RKO (cell line): Measurements from ENCODE around the gene CPE.

Experiments
- DNase-seq: peaks from one replicate; pipeline ENCODE4 v3.0.0-alpha.2; 2016; ENCODE audit warnings: low spot score

CPE gene

GRCh38 chr4:165508372-165509120 lies 129.7 kb downstream of the CPE start:
- DNase-seq, result no peak

- DNase-seq, result no peak
These were observed 133.6 kb downstream of the CPE start for GRCh38 chr4:165512424-165512823.

GRCh38 chr4:165514739-165515138 lies 135.9 kb downstream of the CPE start:
- no peak for DNase-seq

GRCh38 chr4:165515201-165515600 lies 136.4 kb downstream of the CPE start:
- DNase-seq, result no peak

GRCh38 chr4:165516281-165516833 lies 137.5 kb downstream of the CPE start:
- DNase-seq, result no peak

- no peak for DNase-seq
These were observed 138.4 kb downstream of the CPE start for GRCh38 chr4:165517216-165517615.

GRCh38 chr4:165518024-165518616 lies 139.3 kb downstream of the CPE start:
- DNase-seq, result no peak

- no peak for DNase-seq
These were observed 139.9 kb downstream of the CPE start for GRCh38 chr4:165518686-165519085.

GRCh38 chr4:165519591-165519990 lies 140.8 kb downstream of the CPE start:
- DNase-seq, result peak; percentile 2

GRCh38 chr4:165520086-165520485 lies 141.3 kb downstream of the CPE start:
- DNase-seq, result no peak

- DNase-seq, result no peak
These were observed 143.2 kb downstream of the CPE start for GRCh38 chr4:165522050-165522449.

GRCh38 chr4:165524532-165525190 lies 145.9 kb downstream of the CPE start:
- no peak for DNase-seq

- no peak for DNase-seq
These were observed 154.2 kb downstream of the CPE start for GRCh38 chr4:165532976-165533375.

GRCh38 chr4:165537028-165537648 lies 158.3 kb downstream of the CPE start:
- peak; percentile 49 for DNase-seq

- DNase-seq, result no peak
These were observed 161.0 kb downstream of the CPE start for GRCh38 chr4:165539801-165540200.

- no peak for DNase-seq
These were observed 161.5 kb downstream of the CPE start for GRCh38 chr4:165540206-165540830.

- DNase-seq, result no peak
These were observed 163.1 kb downstream of the CPE start for GRCh38 chr4:165541851-165542459.

- DNase-seq, result no peak
These were observed 163.7 kb downstream of the CPE start for GRCh38 chr4:165542476-165542875.
